ENCODE data around the gene USP34. TPM values are rescaled to one million over a fixed set of nuclear protein-coding genes. Genes with fewer than 3 reads are reported as not detected.
"Not testable (repeated sequence)": the region's sequence is repeated elsewhere in the genome, so short reads cannot be mapped to it uniquely, and the experiment has no call there.

The USP34 gene
- total RNA-seq, 1 donor from 2014 or later = 157 TPM

DNA sequence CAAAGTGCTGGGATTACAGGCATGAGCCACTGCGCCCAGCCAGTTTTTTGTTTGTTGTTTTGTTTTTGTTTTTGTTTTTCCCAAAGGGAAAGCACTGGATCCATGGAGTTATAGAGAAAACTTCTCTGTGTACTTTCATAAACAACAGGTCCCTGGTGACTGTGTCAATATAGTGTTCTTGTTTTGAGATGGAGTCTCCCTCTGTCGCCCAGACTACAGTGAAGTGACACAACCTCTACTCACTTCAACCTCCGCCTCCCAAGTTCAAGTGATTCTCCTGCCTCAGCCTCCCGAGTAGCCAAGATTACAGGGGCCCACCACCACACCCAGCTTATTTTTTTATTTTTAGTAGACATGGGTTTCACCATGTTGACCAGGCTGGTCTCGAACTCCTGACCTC lies 16.5 kb downstream of the USP34 start:
- no peak for TF ChIP-seq CTCF (IDR thresholded peaks at IDR 0.05; ENCODE audit: unreplicated experiment)
- peaks cover 22% of the 10 kb centered on the region for H3K36me3 Mint-ChIP-seq
- DNase-seq (ENCODE audit: low spot score in 2 of 2, unreplicated experiment in 2 of 2) = no peak
- H3K4me1 Mint-ChIP-seq = peaks cover 2% of the 10 kb centered on the region
- peaks cover 10% of the 10 kb centered on the region for H3K9me3 Mint-ChIP-seq
- H3K4me3 Mint-ChIP-seq = no peak overlapping the region
- no peak overlapping the region for H3K27ac Mint-ChIP-seq
- no peaks in the 10 kb centered on the region for H3K27me3 Mint-ChIP-seq (ENCODE audit: low read depth)

- peaks cover 35% of the 10 kb centered on the region for H3K36me3 Mint-ChIP-seq
- H3K4me1 Mint-ChIP-seq = no peaks in the 10 kb centered on the region
- no peak for TF ChIP-seq CTCF (IDR thresholded peaks at IDR 0.05; ENCODE audit: unreplicated experiment)
- no peaks in the 10 kb centered on the region for H3K27me3 Mint-ChIP-seq (ENCODE audit: low read depth)
- no peak overlapping the region for H3K27ac Mint-ChIP-seq
- DNase-seq (ENCODE audit: low spot score in 2 of 2, unreplicated experiment in 2 of 2) = no peak
- no peak overlapping the region for H3K4me3 Mint-ChIP-seq
- peaks cover 12% of the 10 kb centered on the region for H3K9me3 Mint-ChIP-seq
Measured at GRCh38 chr2:61452392-61452791, 18.5 kb downstream of the USP34 start.

DNA sequence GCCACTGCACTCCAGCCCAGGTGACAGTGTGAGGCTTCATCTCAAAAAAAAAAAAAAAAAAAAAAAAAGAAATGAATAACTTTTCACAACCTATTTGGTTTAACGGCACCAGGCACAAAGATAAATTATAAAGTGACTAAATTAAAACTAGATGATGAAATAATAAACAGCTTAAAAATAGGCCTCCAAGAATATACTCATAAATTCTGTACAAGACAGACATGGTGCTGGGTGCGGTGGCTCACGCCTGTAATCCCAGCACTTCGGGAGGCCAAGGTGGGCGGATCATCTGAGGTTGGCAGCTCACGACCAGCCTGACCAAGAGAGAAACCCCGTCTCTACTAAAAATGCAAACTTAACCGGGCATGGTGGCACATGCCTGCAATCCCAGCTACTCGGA lies 19.7 kb downstream of the USP34 start:
- H3K27me3 Mint-ChIP-seq (ENCODE audit: low read depth) = no peaks in the 10 kb centered on the region
- H3K4me1 Mint-ChIP-seq = no peaks in the 10 kb centered on the region
- H3K36me3 Mint-ChIP-seq = peaks cover 39% of the 10 kb centered on the region
- no peak for DNase-seq (ENCODE audit: low spot score in 2 of 2, unreplicated experiment in 2 of 2)
- no peak overlapping the region for H3K27ac Mint-ChIP-seq
- H3K9me3 Mint-ChIP-seq = peaks cover 12% of the 10 kb centered on the region
- no peak for TF ChIP-seq CTCF (IDR thresholded peaks at IDR 0.05; ENCODE audit: unreplicated experiment)
- no peak overlapping the region for H3K4me3 Mint-ChIP-seq

GRCh38 chr2:61450144-61450543 lies 20.7 kb downstream of the USP34 start:
- H3K4me1 Mint-ChIP-seq = no peaks in the 10 kb centered on the region
- peaks cover 35% of the 10 kb centered on the region for H3K36me3 Mint-ChIP-seq
- H3K9me3 Mint-ChIP-seq = peaks cover 12% of the 10 kb centered on the region
- H3K27ac Mint-ChIP-seq = no peak overlapping the region
- DNase-seq (ENCODE audit: low spot score in 2 of 2, unreplicated experiment in 2 of 2) = no peak
- no peak overlapping the region for H3K4me3 Mint-ChIP-seq
- no peaks in the 10 kb centered on the region for H3K27me3 Mint-ChIP-seq (ENCODE audit: low read depth)
- TF ChIP-seq CTCF (IDR thresholded peaks at IDR 0.05; ENCODE audit: unreplicated experiment) = no peak

GRCh38 chr2:61448229-61448628 lies 22.7 kb downstream of the USP34 start:
- Mint-ChIP-seq H3K4me1 (no peaks in the 10 kb centered on the region), H3K4me3 (no peak overlapping the region), H3K36me3 (peaks cover 50% of the 10 kb centered on the region), H3K9me3 (peaks cover 27% of the 10 kb centered on the region), H3K27me3 (ENCODE audit: low read depth) (no peaks in the 10 kb centered on the region), H3K27ac (no peak overlapping the region)
- TF ChIP-seq CTCF (IDR thresholded peaks at IDR 0.05; ENCODE audit: unreplicated experiment) = no peak
- no peak for DNase-seq (ENCODE audit: low spot score in 2 of 2, unreplicated experiment in 2 of 2)

DNA sequence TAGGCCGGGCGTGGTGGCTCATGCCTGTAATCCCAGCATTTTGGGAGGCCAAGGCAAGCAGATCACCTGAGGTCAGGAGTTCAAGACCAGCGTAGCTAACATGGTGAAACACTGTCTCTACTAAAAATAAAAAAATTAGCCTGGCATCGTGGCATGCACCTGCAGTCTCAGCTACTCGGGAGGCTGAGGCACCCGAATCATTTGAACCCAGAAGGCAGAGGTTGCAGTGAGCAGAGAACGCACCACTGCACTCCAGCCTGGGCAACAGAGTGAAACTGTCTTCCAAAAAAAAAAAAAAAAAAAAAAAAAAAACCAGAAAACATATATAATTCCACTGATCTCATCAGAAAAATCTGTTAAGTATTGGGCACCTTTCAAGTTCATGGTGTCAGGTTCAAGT lies 23.9 kb downstream of the USP34 start:
- not testable (repeated sequence) for H3K4me3 Mint-ChIP-seq; DNase-seq (ENCODE audit: low spot score in 2 of 2, unreplicated experiment in 2 of 2); H3K27ac Mint-ChIP-seq; H3K4me1 Mint-ChIP-seq; H3K27me3 Mint-ChIP-seq (ENCODE audit: low read depth)
- Mint-ChIP-seq H3K36me3 (peaks cover 57% of the 10 kb centered on the region), H3K9me3 (peaks cover 35% of the 10 kb centered on the region)
